Mucosa of rectum (tissue), 2 donors: ENCODE measurements around the gene GPR157.

Experiments used
- H3K27ac ChIP-seq, 2 donors: one replicate each; pipeline ENCODE4 v1.7.0; 2013; ENCODE audit warnings: inconsistent platforms in 2 of 2, low read depth in 2 of 2, low read length in 2 of 2
- H3K27me3 ChIP-seq, 2 donors: one replicate each; pipeline ENCODE4 v1.7.0; 2013; ENCODE audit warnings: low read length in 2 of 2; ENCODE audit not compliant: control insufficient read depth in 2 of 2, insufficient read depth in 2 of 2
- H3K36me3 ChIP-seq, 2 donors: one replicate each; pipeline ENCODE4 v1.7.0; 2013; ENCODE audit warnings: low read length in 2 of 2; ENCODE audit not compliant: control insufficient read depth in 2 of 2, insufficient read depth in 2 of 2
- H3K4me1 ChIP-seq, 2 donors: one replicate each; pipeline ENCODE4 v1.7.0; 2013; ENCODE audit warnings: low read length in 2 of 2, mild to moderate bottlenecking in 1 of 2; ENCODE audit not compliant: control insufficient read depth in 2 of 2, insufficient read depth in 2 of 2
- H3K4me3 ChIP-seq, 2 donors: one replicate each; pipeline ENCODE4 v1.7.0; 2013; ENCODE audit warnings: low read length in 2 of 2
- H3K9ac ChIP-seq, 2 donors: one replicate each; pipeline ENCODE4 v1.7.0; 2013; ENCODE audit warnings: low read length in 2 of 2, low read depth in 1 of 2, mild to moderate bottlenecking in 1 of 2
- H3K9me3 ChIP-seq, 2 donors: one replicate each; pipeline ENCODE4 v1.7.0; 2013; ENCODE audit warnings: low read length in 2 of 2; ENCODE audit not compliant: control insufficient read depth in 2 of 2
- donor health status: healthy.
- donor health status: Normal muscosa, but diverticular disease.

GPR157 gene

DNA sequence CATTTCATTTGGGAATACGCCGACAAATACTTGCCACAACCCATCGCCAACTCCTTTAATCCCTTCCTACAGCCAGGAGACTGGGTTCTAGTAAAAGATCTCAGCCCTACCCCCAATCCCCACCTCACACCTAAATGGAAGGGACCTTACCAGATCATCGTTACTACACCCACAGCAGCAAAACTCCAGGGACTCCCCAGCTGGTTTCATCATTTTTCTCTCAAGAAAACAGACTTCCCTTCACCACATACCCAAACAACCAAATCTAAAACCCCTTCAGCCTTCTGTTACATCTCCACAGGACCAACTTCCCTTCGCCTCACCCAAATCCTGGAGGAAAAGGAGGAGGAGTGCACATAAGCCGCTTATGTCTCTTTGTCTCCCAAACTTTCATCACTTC lies 35.8 kb downstream of the GPR157 start:
- H3K27ac ChIP-seq = no peak overlapping the region
- no peak overlapping the region for H3K4me3 ChIP-seq

DNA sequence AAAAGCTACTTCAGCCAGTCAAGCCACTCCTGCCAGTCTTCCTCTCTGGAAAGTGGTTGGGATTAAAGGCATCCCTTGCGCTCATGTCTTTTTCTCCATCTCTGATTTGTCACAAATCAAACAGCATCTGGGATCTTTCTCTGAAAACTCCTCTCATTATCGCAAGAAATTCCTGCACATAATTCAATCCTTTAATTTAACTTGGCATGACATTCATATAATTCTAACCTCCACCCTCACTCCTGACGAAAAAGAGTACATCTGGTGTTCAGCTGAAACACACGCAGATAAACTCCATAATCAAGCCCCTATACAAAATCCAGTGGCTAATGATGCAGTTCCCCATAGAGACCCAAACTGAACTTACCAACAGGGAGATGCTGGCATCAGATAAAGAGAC lies 40.1 kb downstream of the GPR157 start:
- Histone ChIP-seq H3K27ac (no peak overlapping the region), H3K4me3 (no peak overlapping the region), H3K36me3 (no peaks in the 10 kb centered on the region), H3K27me3 (peaks cover 3 to 4% of the 10 kb centered on the region in 2 donors), H3K4me1 (peaks cover 2 to 7% of the 10 kb centered on the region in 2 donors), H3K9ac (no peak overlapping the region), H3K9me3 (no peaks in the 10 kb centered on the region)

More for the DNA sequence above, 35.8 kb downstream of the GPR157 start:
- H3K9me3 ChIP-seq = no peaks in the 10 kb centered on the region
- no peaks in the 10 kb centered on the region for H3K36me3 ChIP-seq
- peaks cover 3 to 4% of the 10 kb centered on the region in 2 donors for H3K27me3 ChIP-seq
- no peaks in the 10 kb centered on the region for H3K4me1 ChIP-seq
- H3K9ac ChIP-seq = no peak overlapping the region

DNA sequence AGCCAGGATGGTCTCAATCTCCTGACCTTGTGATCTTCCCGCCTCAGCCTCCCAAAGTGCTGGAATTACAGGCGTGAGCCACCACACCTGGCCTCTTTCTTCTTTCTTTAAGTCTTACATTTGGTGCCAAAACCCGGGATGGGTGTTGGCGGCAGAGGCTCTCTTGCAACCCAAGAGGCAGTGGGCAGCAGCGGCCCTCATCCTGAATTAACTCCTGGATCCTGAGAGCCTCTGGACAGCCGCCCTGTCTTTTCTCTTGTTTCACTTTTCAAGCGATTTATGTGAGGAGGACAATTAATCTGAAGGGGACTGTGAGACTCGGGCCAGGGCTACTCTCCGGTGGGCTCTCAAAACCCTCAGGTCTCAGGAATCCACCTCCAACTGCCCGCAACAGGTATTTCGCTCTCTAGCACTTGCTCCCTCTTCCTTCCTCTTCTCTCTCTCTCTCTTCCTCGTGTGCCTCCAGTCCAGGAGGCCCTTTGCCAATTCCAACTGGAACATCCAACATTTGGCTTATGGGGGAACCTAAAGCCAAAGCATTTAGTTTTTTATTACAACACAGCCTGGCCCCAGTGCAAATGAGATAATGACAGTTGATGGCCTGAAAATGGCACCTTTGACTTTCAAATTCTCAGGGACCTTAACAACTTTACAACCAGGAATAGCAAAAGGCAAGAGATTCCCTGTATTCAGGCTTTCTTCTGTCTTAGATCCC lies 41.3 kb downstream of the GPR157 start:
- no peak overlapping the region for H3K4me3 ChIP-seq
- no peak overlapping the region for H3K27ac ChIP-seq

DNA sequence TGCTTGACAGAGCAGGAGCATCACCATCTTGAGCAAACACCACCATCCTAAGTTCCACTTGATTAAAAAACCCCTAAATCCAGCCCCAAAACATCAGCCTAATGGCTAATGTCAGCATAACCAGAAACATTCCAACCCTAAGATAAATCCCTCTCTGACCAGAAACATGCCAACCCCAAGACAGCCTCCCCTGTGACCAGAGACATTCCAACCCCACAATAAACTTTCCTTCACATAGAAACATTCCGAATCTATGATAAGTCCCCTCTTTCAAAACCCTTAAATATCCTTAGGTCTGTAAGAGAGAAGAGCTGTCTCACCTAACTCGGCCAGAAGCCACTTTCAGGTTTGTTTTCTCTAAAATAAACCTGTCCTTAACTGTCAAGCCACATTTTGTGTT lies 42.1 kb downstream of the GPR157 start:
- H3K4me1 ChIP-seq = peaks cover 2 to 7% of the 10 kb centered on the region in 2 donors
- no peaks in the 10 kb centered on the region for H3K36me3 ChIP-seq
- H3K9ac ChIP-seq = no peak overlapping the region
- no peak overlapping the region for H3K27ac ChIP-seq
- H3K27me3 ChIP-seq = peaks cover 3% of the 10 kb centered on the region in 2 donors
- H3K4me3 ChIP-seq = no peak overlapping the region
- no peaks in the 10 kb centered on the region for H3K9me3 ChIP-seq

More for the DNA sequence above, 41.3 kb downstream of the GPR157 start:
- H3K27me3 ChIP-seq = peaks cover 0 to 3% of the 10 kb centered on the region in 2 donors
- no peaks in the 10 kb centered on the region for H3K36me3 ChIP-seq
- no peak overlapping the region for H3K9ac ChIP-seq
- no peaks in the 10 kb centered on the region for H3K9me3 ChIP-seq
- H3K4me1 ChIP-seq = peaks cover 2 to 7% of the 10 kb centered on the region in 2 donors

DNA sequence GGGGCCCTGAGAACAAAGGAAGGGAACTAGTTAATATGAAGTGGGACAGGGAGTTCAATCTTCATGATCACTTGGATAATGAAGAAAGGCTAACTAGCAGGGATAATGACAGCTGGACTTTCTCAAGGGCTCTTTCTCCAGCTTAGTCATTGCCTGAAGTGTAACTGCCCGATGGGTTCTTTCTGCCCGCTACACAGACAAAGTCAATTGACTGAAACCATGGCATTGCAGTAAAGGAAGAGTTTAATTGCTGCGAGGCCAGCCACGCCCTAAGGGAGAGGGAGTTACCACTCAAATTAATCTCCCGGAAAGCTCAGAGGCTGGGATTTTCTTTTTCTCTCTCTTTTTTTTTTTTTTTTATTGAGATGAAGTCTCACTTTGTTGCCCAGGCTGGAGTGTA lies 42.9 kb downstream of the GPR157 start:
- Histone ChIP-seq H3K36me3 (no peaks in the 10 kb centered on the region), H3K27ac (no peak overlapping the region), H3K9me3 (no peaks in the 10 kb centered on the region), H3K9ac (peak overlapping the region in 1 of 2 donors; percentile 24), H3K4me1 (peaks cover 2 to 7% of the 10 kb centered on the region in 2 donors), H3K27me3 (peaks cover 3% of the 10 kb centered on the region in 2 donors), H3K4me3 (no peak overlapping the region)

DNA sequence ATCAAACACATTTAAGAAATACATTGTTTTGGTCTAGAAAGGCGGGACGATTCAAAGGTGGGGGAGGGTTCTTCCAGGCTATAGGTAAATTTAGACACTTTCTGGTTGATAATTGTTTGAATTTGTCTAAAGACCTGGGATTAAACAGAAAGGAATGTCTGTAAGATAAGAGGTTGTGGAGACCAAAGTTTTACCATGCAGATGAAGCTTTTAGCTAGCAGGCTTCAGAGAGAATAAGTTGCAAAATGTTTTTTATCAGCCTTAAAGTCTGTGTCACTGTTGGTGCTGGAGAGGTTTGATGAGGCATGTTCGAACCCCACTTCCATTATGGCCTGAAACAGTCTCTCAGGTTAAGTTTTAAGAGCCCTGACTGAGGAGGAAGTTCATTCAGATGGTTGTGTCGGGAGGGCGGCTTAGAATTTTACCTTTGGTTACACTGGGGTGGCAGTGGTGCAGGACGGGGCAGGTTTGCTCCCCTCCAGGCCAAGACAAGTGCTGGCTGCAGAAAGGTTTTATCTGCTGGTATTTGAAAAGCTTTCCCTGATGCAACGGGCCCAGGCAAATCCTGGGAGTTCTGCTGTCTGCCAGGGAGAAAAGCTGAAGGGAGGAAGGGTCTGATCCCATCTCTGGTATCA lies 43.5 kb downstream of the GPR157 start:
- peaks cover 2 to 7% of the 10 kb centered on the region in 2 donors for H3K4me1 ChIP-seq
- H3K27me3 ChIP-seq = peaks cover 3% of the 10 kb centered on the region in 2 donors
- no peaks in the 10 kb centered on the region for H3K9me3 ChIP-seq
- H3K36me3 ChIP-seq = no peaks in the 10 kb centered on the region
- no peak overlapping the region for H3K27ac ChIP-seq
- H3K9ac ChIP-seq = peak overlapping the region in 1 of 2 donors; percentile 24
- no peak overlapping the region for H3K4me3 ChIP-seq

DNA sequence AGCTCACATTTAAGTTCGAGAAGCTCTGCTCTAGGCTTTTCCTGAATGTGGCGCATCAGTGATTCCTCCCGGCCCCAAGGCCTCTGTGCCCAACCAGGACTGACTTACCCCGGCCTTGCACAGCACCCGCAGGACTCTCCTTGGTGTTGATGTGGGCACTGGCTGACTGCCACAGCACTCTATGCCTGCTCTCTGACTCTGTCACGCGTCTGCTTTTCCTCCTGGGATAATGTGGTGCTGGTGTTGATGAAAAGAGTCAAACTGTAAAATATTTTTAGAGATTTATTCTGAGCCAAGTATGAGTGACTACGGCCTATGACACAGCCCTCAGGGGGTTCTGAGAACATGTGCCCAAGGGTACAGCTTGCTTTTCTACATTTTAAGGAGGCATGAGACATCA lies 44.0 kb downstream of the GPR157 start:
- Histone ChIP-seq H3K9ac (no peak overlapping the region), H3K4me3 (no peak overlapping the region), H3K27me3 (peaks cover 0 to 3% of the 10 kb centered on the region in 2 donors), H3K36me3 (no peaks in the 10 kb centered on the region), H3K9me3 (no peaks in the 10 kb centered on the region), H3K27ac (no peak overlapping the region), H3K4me1 (peaks cover 2 to 7% of the 10 kb centered on the region in 2 donors)

DNA sequence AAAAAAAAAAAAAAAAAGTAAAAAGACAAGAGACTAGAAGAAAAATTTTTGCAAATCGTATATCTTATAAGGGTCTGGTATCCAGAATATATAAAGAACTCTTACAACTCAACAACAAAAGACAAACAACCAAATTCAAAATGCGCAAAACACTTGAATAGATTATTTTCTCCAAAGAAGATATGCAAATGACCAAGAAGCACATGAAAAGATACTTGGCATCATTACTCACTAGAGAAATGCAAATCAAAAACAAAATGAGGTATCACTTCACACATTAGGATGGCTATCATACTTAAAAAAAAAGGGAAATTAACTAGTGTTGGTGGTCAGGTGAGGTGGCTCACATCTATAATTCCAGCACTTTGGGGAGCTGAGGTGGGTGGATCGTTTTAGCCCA lies 47.4 kb downstream of the GPR157 start:
- no peaks in the 10 kb centered on the region for H3K9me3 ChIP-seq
- no peak overlapping the region for H3K27ac ChIP-seq
- H3K9ac ChIP-seq = no peak overlapping the region
- no peaks in the 10 kb centered on the region for H3K36me3 ChIP-seq
- no peak overlapping the region for H3K4me3 ChIP-seq
- H3K4me1 ChIP-seq = peaks cover 6 to 17% of the 10 kb centered on the region in 2 donors
- H3K27me3 ChIP-seq = peaks cover 0 to 3% of the 10 kb centered on the region in 2 donors

DNA sequence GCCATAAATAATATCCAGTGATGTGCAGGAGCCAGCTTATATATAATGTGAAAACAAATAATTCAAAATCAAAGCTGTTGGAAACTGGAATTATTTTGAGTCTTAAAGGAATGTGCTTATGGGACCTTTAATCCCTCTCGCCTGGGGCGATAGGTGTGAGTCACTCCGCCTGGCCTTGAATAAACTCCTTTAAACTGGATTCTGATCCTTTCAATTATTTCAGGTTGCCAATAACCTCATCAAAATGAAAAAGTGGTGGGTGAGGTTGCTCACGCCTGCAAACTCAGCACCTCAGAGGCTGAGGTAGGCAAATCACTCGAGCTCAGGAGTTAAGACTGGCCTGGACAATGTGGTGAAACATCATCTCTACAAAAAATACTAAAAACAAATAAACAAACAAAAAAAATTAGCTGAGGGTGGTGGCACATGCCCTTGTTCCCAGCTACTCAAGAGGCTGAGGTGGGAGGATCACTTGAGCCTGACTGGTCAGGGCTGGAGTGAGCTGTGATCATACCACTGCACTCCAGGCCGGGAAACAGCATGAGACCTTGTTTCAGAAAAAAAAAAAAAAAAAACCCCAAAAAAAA lies 48.1 kb downstream of the GPR157 start:
- Histone ChIP-seq H3K27me3 (peaks cover 0 to 3% of the 10 kb centered on the region in 2 donors), H3K4me1 (peaks cover 4 to 14% of the 10 kb centered on the region in 2 donors), H3K27ac (no peak overlapping the region), H3K4me3 (no peak overlapping the region), H3K36me3 (no peaks in the 10 kb centered on the region), H3K9ac (no peak overlapping the region), H3K9me3 (no peaks in the 10 kb centered on the region)

DNA sequence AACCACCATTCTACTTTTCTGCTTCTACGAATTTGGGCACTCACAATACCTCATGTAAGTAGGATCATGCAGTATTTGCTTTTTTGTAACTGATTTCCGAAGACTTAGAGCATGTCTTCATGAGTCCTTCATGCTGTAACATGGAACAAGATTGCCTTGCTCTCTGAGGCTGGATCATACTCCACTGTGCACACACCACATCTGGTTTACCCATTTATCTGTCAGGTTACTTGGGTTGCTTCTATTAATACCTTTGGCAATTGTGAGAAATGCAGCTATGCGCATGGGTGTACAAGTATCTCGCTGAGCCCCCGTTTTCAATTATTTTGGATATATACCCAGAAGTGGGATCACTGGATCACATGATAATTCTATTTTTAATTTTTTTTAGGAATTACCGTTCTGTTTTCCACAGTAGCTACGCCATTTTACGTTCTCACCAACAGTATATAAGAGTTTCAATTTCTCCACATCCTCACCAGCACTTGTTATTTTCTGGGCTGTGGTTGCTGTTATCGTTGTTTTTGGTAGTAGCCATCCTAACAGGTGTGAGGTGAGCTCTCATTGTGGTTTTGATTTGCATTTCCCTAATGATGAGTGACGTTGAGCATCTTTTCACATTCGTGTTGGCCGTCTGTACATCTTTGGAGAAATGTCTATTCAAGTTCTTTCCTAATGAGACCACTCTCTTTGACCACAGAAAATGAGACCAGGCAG lies 48.8 kb downstream of the GPR157 start:
- peaks cover 4 to 11% of the 10 kb centered on the region in 2 donors for H3K4me1 ChIP-seq
- no peaks in the 10 kb centered on the region for H3K36me3 ChIP-seq
- peaks cover 0 to 3% of the 10 kb centered on the region in 2 donors for H3K27me3 ChIP-seq
- no peak overlapping the region for H3K27ac ChIP-seq
- H3K4me3 ChIP-seq = no peak overlapping the region
- no peaks in the 10 kb centered on the region for H3K9me3 ChIP-seq
- no peak overlapping the region for H3K9ac ChIP-seq
